GM10266 (cell line): ENCODE results near the gene CBX7.

Experiments
- DNase-seq: peaks from one replicate; pipeline ENCODE4 v3.0.0; 2012; ENCODE audit errors: extremely low spot score
- CTCF ChIP-seq: IDR thresholded peaks from 2 replicates; pipeline ENCODE4 v1.5.1; 2012; ENCODE audit warnings: mild to moderate bottlenecking, low read depth; ENCODE audit not compliant: control insufficient read depth, insufficient read depth; ENCODE audit errors: missing control alignments

The CBX7 gene

GRCh38 chr22:39148727-39149535 lies 3.5 kb downstream of the CBX7 start:
- TF ChIP-seq CTCF = no peak
- DNase-seq = peak; percentile 92

GRCh38 chr22:39148026-39148726 lies 4.3 kb downstream of the CBX7 start:
- no peak for DNase-seq
- no peak for TF ChIP-seq CTCF

DNA sequence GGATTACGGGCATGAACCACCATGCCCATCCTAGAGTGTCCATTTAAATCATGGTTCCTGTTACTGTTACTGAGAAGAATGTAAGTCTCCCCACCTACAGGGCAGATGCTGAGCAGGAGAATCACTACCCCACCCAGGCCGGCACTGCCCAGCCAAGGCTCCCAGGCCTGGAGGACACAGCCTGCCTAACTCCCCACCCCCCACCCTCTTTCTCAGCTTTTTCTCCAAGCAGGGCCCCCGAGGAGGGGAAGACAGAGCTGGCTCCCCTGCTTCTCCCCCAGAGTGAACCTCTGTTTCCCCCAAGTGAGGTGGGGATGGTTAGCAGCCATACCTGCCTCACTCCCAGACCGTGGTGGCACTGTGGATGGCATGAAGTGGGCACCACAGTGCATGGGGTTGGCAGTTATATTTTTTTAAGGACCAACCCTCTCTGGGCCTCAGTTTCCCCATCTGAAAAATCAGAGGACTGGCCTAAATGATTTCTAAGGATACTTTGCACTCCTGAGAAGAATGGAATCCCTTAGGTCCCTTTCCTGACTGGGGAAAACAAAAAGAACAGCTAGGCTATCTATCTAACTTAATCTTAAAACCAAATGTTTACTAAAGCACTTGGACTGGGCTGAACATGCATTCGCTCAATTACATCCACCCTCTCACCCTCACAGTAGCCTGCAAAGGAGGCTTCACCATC lies 5.0 kb downstream of the CBX7 start:
- DNase-seq = no peak
- TF ChIP-seq CTCF = no peak

DNA sequence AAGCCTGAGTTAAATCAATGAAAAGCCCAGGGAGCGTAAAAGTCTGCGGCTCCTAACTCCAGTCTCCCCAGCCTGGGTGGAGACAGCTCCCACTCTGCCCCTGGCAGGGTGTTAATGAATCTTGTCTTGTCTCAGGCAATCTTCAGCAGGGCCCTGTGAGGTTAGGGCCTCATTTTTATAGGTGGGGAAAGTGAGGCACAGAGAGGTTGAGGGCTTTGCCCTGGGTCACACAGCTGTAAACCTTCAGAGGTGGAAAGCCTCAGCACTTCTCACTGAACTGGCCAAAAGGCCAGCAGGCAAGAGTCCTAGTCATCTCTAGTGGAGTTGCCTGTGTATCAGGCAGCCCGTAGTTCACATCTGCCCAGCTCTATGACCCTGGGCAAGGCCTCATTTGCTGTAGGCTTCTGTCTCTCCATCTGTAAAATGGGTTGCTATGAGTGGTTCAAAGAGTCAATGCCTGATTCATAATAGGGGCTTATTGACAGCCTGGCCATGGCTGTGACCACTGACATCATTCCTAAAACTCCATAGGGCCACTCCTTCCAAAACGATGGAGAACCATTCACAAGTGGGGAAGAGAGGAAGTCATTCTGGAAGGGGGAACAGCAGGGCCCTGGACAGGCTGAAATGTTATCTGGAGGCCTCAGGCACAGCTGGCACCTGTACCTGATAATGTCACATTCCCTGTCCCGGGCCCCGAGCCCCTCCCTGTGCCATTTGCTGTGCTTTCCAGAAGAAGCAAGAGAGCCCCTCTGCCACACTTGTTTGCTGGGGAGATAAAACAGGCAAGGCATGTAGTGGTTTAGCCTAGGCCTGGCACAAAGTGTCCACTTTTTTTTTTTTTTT lies 6.0 kb downstream of the CBX7 start:
- no peak for TF ChIP-seq CTCF
- no peak for DNase-seq

DNA sequence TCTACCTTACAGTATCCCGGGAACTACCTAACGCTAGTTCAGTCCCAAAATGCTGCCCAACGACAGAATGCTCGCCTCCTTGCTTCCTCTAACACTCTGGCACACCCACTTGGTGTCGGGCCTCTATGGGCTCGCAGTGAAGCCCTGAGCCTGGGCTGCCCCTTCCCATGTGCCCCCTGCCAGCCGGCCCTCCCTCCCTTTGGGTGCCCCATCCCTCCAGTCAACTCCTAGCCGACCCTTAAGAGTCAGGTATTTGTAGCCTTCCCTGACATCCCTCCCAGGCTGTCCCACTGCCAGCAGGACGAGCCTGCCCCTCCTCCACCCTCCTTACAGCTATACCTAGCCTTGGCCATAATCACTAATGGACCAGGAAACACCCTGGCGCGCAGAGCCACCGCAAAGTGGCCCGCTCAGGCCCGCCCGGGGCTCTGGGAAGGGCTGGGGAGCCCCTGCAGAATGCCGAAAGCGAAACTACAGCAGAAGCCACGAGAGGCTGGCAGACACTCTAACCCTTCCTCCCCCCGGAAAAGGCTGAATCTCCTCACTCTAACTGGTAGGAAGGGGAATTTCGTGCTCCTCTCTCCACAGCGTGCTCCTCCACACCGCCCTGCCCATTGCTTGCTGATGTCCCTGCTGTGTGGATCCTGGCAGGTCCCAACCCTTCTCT lies 8.2 kb downstream of the CBX7 start:
- DNase-seq = peak; percentile 80
- no peak for TF ChIP-seq CTCF

DNA sequence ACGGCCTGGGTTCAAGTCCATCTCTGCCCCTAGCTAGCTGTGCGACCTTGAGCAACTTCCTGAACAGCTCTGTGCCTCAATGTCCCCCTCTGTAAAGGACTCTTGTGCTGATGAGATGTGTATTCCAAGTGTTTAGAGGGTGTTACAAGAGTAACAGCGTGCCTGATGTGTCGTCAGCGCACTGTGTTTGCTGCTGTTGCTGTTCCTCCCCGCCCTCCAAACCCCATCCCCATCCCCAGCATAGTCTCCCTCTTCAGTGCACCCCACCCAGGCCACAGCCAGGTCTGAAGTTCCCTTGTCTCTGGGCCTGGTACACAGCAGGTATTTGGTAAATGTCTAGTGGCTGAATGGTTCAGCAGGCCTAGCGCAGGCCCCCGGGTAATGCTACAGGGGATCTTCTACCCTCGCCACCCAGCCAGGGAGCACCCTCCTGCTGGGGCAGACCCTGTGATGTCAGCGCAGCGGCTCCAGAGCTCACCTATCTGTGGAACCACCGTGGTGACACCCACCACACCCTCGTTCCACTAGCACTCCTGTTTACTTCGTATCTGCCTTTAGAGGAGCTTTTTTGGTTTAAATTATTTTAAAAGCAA lies 10.3 kb downstream of the CBX7 start:
- TF ChIP-seq CTCF = no peak
- no peak for DNase-seq
